Measurements from ENCODE around the gene RYR1. TPM values are rescaled to one million over a fixed set of nuclear protein-coding genes. Genes with fewer than 3 reads are reported as not detected.

Gene RYR1
- total RNA-seq, 2 donors from 2014 or later: 13.2 to 41.5 TPM

GRCh38 chr19:38526430-38526829 lies 92.9 kb downstream of the RYR1 start:
- no peak overlapping the region for H3K27ac Mint-ChIP-seq
- no peaks in the 10 kb centered on the region for H3K9me3 Mint-ChIP-seq
- H3K27me3 Mint-ChIP-seq: no peaks in the 10 kb centered on the region
- H3K4me3 Mint-ChIP-seq: no peak overlapping the region
- peaks cover 5% of the 10 kb centered on the region for H3K36me3 Mint-ChIP-seq (ENCODE audit: low read depth)
- no peaks in the 10 kb centered on the region for H3K4me1 Mint-ChIP-seq
- no peak for ATAC-seq (replicated peaks)

- Mint-ChIP-seq H3K9me3 (no peaks in the 10 kb centered on the region), H3K36me3 (ENCODE audit: low read depth) (peaks cover 5% of the 10 kb centered on the region), H3K27me3 (no peaks in the 10 kb centered on the region), H3K4me3 (no peak overlapping the region), H3K27ac (no peak overlapping the region), H3K4me1 (no peaks in the 10 kb centered on the region)
- no peak for ATAC-seq (replicated peaks)
Measured at GRCh38 chr19:38527466-38528136, 94.1 kb downstream of the RYR1 start.

GRCh38 chr19:38528213-38528755 lies 94.8 kb downstream of the RYR1 start:
- Mint-ChIP-seq H3K27ac (no peak overlapping the region), H3K4me1 (no peaks in the 10 kb centered on the region), H3K36me3 (ENCODE audit: low read depth) (peaks cover 5% of the 10 kb centered on the region), H3K9me3 (no peaks in the 10 kb centered on the region), H3K4me3 (no peak overlapping the region), H3K27me3 (no peaks in the 10 kb centered on the region)
- ATAC-seq (replicated peaks): no peak

- Mint-ChIP-seq H3K36me3 (ENCODE audit: low read depth) (peaks cover 5% of the 10 kb centered on the region), H3K27me3 (no peaks in the 10 kb centered on the region), H3K27ac (no peak overlapping the region), H3K4me3 (no peak overlapping the region), H3K4me1 (no peaks in the 10 kb centered on the region), H3K9me3 (no peaks in the 10 kb centered on the region)
- no peak for ATAC-seq (replicated peaks)
Measured at GRCh38 chr19:38528931-38529330, 95.4 kb downstream of the RYR1 start.

GRCh38 chr19:38531515-38531914 lies 98.0 kb downstream of the RYR1 start:
- Mint-ChIP-seq H3K4me3 (no peak overlapping the region), H3K27ac (no peak overlapping the region), H3K4me1 (peaks cover 5% of the 10 kb centered on the region), H3K9me3 (peaks cover 4% of the 10 kb centered on the region), H3K27me3 (no peaks in the 10 kb centered on the region), H3K36me3 (ENCODE audit: low read depth) (peaks cover 12% of the 10 kb centered on the region)
- no peak for ATAC-seq (replicated peaks)

- Mint-ChIP-seq H3K4me1 (peaks cover 14% of the 10 kb centered on the region), H3K27me3 (no peaks in the 10 kb centered on the region), H3K4me3 (no peak overlapping the region), H3K9me3 (peaks cover 4% of the 10 kb centered on the region), H3K36me3 (ENCODE audit: low read depth) (peaks cover 12% of the 10 kb centered on the region), H3K27ac (no peak overlapping the region)
- no peak for ATAC-seq (replicated peaks)
Measured at GRCh38 chr19:38532939-38533338, 99.4 kb downstream of the RYR1 start.

- Mint-ChIP-seq H3K4me3 (no peak overlapping the region), H3K36me3 (ENCODE audit: low read depth) (peaks cover 19% of the 10 kb centered on the region), H3K27ac (no peak overlapping the region), H3K4me1 (peaks cover 23% of the 10 kb centered on the region), H3K27me3 (no peaks in the 10 kb centered on the region), H3K9me3 (peaks cover 4% of the 10 kb centered on the region)
- no peak for ATAC-seq (replicated peaks)
Measured at GRCh38 chr19:38534574-38534973, 101.1 kb downstream of the RYR1 start.

- Mint-ChIP-seq H3K27me3 (no peaks in the 10 kb centered on the region), H3K27ac (no peak overlapping the region), H3K9me3 (peaks cover 4% of the 10 kb centered on the region), H3K4me3 (no peak overlapping the region), H3K36me3 (ENCODE audit: low read depth) (peaks cover 19% of the 10 kb centered on the region), H3K4me1 (peaks cover 23% of the 10 kb centered on the region)
- ATAC-seq (replicated peaks): no peak
Measured at GRCh38 chr19:38535212-38535611, 101.7 kb downstream of the RYR1 start.

GRCh38 chr19:38537071-38537936 lies 103.8 kb downstream of the RYR1 start:
- no peak for ATAC-seq (replicated peaks)
- H3K4me1 Mint-ChIP-seq: peaks cover 23% of the 10 kb centered on the region
- no peaks in the 10 kb centered on the region for H3K27me3 Mint-ChIP-seq
- peak overlapping the region; percentile 29 for H3K27ac Mint-ChIP-seq
- peaks cover 19% of the 10 kb centered on the region for H3K36me3 Mint-ChIP-seq (ENCODE audit: low read depth)
- peaks cover 4% of the 10 kb centered on the region for H3K9me3 Mint-ChIP-seq
- H3K4me3 Mint-ChIP-seq: no peak overlapping the region

- no peak for ATAC-seq (replicated peaks)
- Mint-ChIP-seq H3K36me3 (ENCODE audit: low read depth) (peaks cover 19% of the 10 kb centered on the region), H3K4me1 (peaks cover 23% of the 10 kb centered on the region), H3K9me3 (peaks cover 4% of the 10 kb centered on the region), H3K27ac (peak overlapping the region; percentile 85), H3K4me3 (peak overlapping the region; percentile 76), H3K27me3 (no peaks in the 10 kb centered on the region)
Measured at GRCh38 chr19:38538386-38538785, 104.9 kb downstream of the RYR1 start.

GRCh38 chr19:38538793-38539528 lies 105.5 kb downstream of the RYR1 start:
- Mint-ChIP-seq H3K27me3 (no peaks in the 10 kb centered on the region), H3K4me1 (peaks cover 25% of the 10 kb centered on the region), H3K4me3 (peak overlapping the region; percentile 76), H3K27ac (peak overlapping the region; percentile 85), H3K9me3 (peaks cover 4% of the 10 kb centered on the region), H3K36me3 (ENCODE audit: low read depth) (peaks cover 19% of the 10 kb centered on the region)
- ATAC-seq (replicated peaks): peak; percentile 95

GRCh38 chr19:38539751-38540150 lies 106.3 kb downstream of the RYR1 start:
- H3K36me3 Mint-ChIP-seq (ENCODE audit: low read depth): peaks cover 14% of the 10 kb centered on the region
- peak overlapping the region; percentile 85 for H3K27ac Mint-ChIP-seq
- peaks cover 33% of the 10 kb centered on the region for H3K4me1 Mint-ChIP-seq
- ATAC-seq (replicated peaks): no peak
- H3K4me3 Mint-ChIP-seq: peak overlapping the region; percentile 76
- H3K27me3 Mint-ChIP-seq: no peaks in the 10 kb centered on the region
- peaks cover 4% of the 10 kb centered on the region for H3K9me3 Mint-ChIP-seq

- Mint-ChIP-seq H3K27ac (no peak overlapping the region), H3K27me3 (no peaks in the 10 kb centered on the region), H3K36me3 (ENCODE audit: low read depth) (peaks cover 7% of the 10 kb centered on the region), H3K4me1 (peaks cover 25% of the 10 kb centered on the region), H3K9me3 (no peaks in the 10 kb centered on the region), H3K4me3 (no peak overlapping the region)
- ATAC-seq (replicated peaks): no peak
Measured at GRCh38 chr19:38542040-38542439, 108.5 kb downstream of the RYR1 start.

GRCh38 chr19:38543286-38543806 lies 109.9 kb downstream of the RYR1 start:
- Mint-ChIP-seq H3K27ac (no peak overlapping the region), H3K36me3 (ENCODE audit: low read depth) (peaks cover 7% of the 10 kb centered on the region), H3K4me1 (peaks cover 17% of the 10 kb centered on the region), H3K27me3 (no peaks in the 10 kb centered on the region), H3K4me3 (no peak overlapping the region), H3K9me3 (no peaks in the 10 kb centered on the region)
- ATAC-seq (replicated peaks): no peak

Data from activated T-helper 17 cell treated with anti-CD3 and anti-CD28 coated beads, Interleukin-2, amount 50 U/mL, for 72 hours (primary cell).